Endothelial cell of umbilical vein (primary cell): ENCODE results near the gene ELAVL1. TPM values are rescaled to one million over a fixed set of nuclear protein-coding genes. Genes with fewer than 3 reads are reported as not detected.

Experiments used
- BruUV-seq: library from RNA; stranded (reverse); fragments of 400-500 nt; replicated peaks from 2 replicates; lab custom pipeline; 2021; lab: Mats Ljungman, UMichigan
- CTCF ChIA-PET: fragments of 300-600, 350-600 bp; sonication (Branson Sonifier 250); formaldehyde crosslinking; loops from one replicate; lab custom pipeline; 2021; ENCODE audit warnings: antibody characterized with exemption, inconsistent platforms; lab: Charles Lee
- POLR2A ChIA-PET: fragments of 300-600, 350-600 bp; sonication (Branson Sonifier 250); formaldehyde crosslinking; loops from one replicate; lab custom pipeline; 2021; ENCODE audit warnings: antibody characterized with exemption, inconsistent platforms; lab: Charles Lee
- DNase-seq: peaks from one replicate; pipeline ENCODE4 v3.0.0-alpha.2; 2011; ENCODE audit warnings: low read depth, low spot score
- FAIRE-seq: peaks from 2 replicates; lab custom pipeline; 2011; peaks lifted over from hg19 to GRCh38; lab: Jason Lieb, UNC
- H2AFZ ChIP-seq: 2 replicates; pipeline ENCODE4 v1.6.0; 2012; ENCODE audit warnings: low read depth, low read length, control low read depth, inconsistent platforms
- H3K27ac ChIP-seq: 2 replicates; pipeline ENCODE4 v1.5.1; 2011; ENCODE audit warnings: low read depth, mild to moderate bottlenecking, control low read depth, low read length, moderate library complexity; ENCODE audit not compliant: insufficient read depth
- H3K27me3 ChIP-seq, 2 experiments: 2 replicates each; pipeline versions ENCODE4 v1.6.0 to v1.6.1; 2011; ENCODE audit warnings: low read length in 2 of 2, mixed read lengths in 1 of 2; ENCODE audit not compliant: control insufficient read depth in 2 of 2, insufficient read depth in 2 of 2
- H3K36me3 ChIP-seq, 2 experiments: 2 replicates in 1 of 2; 3 replicates in 1 of 2; pipeline ENCODE4 v1.5.1; 2011; ENCODE audit warnings: low read length in 2 of 2, mild to moderate bottlenecking in 1 of 2, moderate library complexity in 1 of 2; ENCODE audit not compliant: control insufficient read depth in 2 of 2, insufficient read depth in 2 of 2; ENCODE audit errors: extremely low read depth in 1 of 2
- H3K4me1 ChIP-seq: 3 replicates; pipeline ENCODE4 v1.5.1; 2011; ENCODE audit warnings: mild to moderate bottlenecking, low read length; ENCODE audit not compliant: control insufficient read depth, insufficient read depth; ENCODE audit errors: extremely low read depth
- H3K4me2 ChIP-seq: 2 replicates; pipeline ENCODE4 v1.6.1; 2011; ENCODE audit warnings: low read length, control low read depth, mixed read lengths; ENCODE audit not compliant: insufficient read depth
- H3K4me3 ChIP-seq, 3 experiments: fragments of 200-600 bp in 1 of 3; sonication (generic), shearing (Covaris generic) in 1 of 3; replicated peaks in 1 of 3; 2 replicates each; pipeline ENCODE4 v1.5.1; 2011 to 2016; ENCODE audit warnings: control low read depth in 3 of 3, low read length in 3 of 3, mild to moderate bottlenecking in 2 of 3, inconsistent platforms in 1 of 3, low read depth in 1 of 3, moderate library complexity in 1 of 3; ENCODE audit not compliant: insufficient read depth in 1 of 3
- H3K79me2 ChIP-seq: 2 replicates; pipeline ENCODE4 v1.6.0; 2012; ENCODE audit warnings: low read length, inconsistent platforms; ENCODE audit not compliant: control insufficient read depth, insufficient read depth
- H3K9ac ChIP-seq: replicated peaks from 2 replicates; pipeline ENCODE3; 2011; ENCODE audit warnings: low read length, control low read depth; ENCODE audit not compliant: insufficient read depth; ENCODE audit errors: extremely low read depth
- H3K9me1 ChIP-seq: replicated peaks from 3 replicates; pipeline ENCODE4 v1.6.0; 2011; ENCODE audit warnings: mild to moderate bottlenecking, low read length; ENCODE audit not compliant: control insufficient read depth, insufficient read depth; ENCODE audit errors: extremely low read depth
- H3K9me3 ChIP-seq: replicated peaks from 2 replicates; pipeline ENCODE4 v1.5.1; 2012; ENCODE audit warnings: low read length, inconsistent platforms; ENCODE audit not compliant: control insufficient read depth, insufficient read depth
- H4K20me1 ChIP-seq: replicated peaks from 2 replicates; pipeline ENCODE3; 2011; ENCODE audit warnings: mild to moderate bottlenecking, low read length; ENCODE audit not compliant: control insufficient read depth, insufficient read depth; ENCODE audit errors: extremely low read depth
- CTCF ChIP-seq, 2 donors: IDR thresholded peaks; 1 replicate in 1 of 2; 2 replicates in 1 of 2; pipeline ENCODE4 v1.5.1; 2011; ENCODE audit warnings: low read length in 2 of 2, mild to moderate bottlenecking in 2 of 2, moderate library complexity in 2 of 2, control low read depth in 1 of 2, inconsistent platforms in 1 of 2, low read depth in 1 of 2; ENCODE audit not compliant: insufficient read depth in 1 of 2; ENCODE audit errors: extremely low read depth in 1 of 2
- EZH2 ChIP-seq: IDR thresholded peaks from 2 replicates; pipeline ENCODE4 v1.6.1; 2012; ENCODE audit warnings: borderline replicate concordance, low read depth, mild to moderate bottlenecking, moderate library complexity, low read length, inconsistent platforms; ENCODE audit not compliant: severe bottlenecking
- FOS ChIP-seq: IDR thresholded peaks from 2 replicates; pipeline ENCODE4 v1.6.1; 2011; ENCODE audit warnings: mild to moderate bottlenecking, low read length, moderate library complexity, borderline replicate concordance; ENCODE audit not compliant: insufficient read depth
- GATA2 ChIP-seq: IDR thresholded peaks from 2 replicates; pipeline ENCODE4 v1.7.0; 2011; ENCODE audit warnings: low read depth, mild to moderate bottlenecking, moderate library complexity, mixed read lengths, low read length; ENCODE audit not compliant: insufficient read length, insufficient read depth
- JUN ChIP-seq: IDR thresholded peaks from 2 replicates; pipeline ENCODE4 v1.6.1; 2011; ENCODE audit warnings: borderline replicate concordance, low read depth; ENCODE audit not compliant: insufficient read length, insufficient read depth
- MAX ChIP-seq: IDR thresholded peaks from 2 replicates; pipeline ENCODE4 v1.6.1; 2011; ENCODE audit not compliant: insufficient read depth, insufficient read length
- MYC ChIP-seq: IDR thresholded peaks from one replicate; pipeline ENCODE4 v1.6.1; 2011; ENCODE audit warnings: mild to moderate bottlenecking, low read depth, low read length
- POLR2A ChIP-seq: IDR thresholded peaks from 2 replicates; pipeline ENCODE4 v1.6.1; 2012; ENCODE audit warnings: low read depth, mild to moderate bottlenecking, control low read depth, low read length
- POLR2AphosphoS5 ChIP-seq: IDR thresholded peaks from 2 replicates; pipeline ENCODE4 v1.6.1; 2012; ENCODE audit warnings: low read depth, mild to moderate bottlenecking, control low read depth, low read length, moderate library complexity; ENCODE audit not compliant: insufficient read depth
- dilution Hi-C: fragments of 300-500 bp; cut with MboI; formaldehyde crosslinking; loops from one replicate; pipeline ENCODE4 v1.15.0; 2019; ENCODE audit warnings: low sequenced_read_pairs; ENCODE audit not compliant: extremely low pct_ligation_motif_present
- intact Hi-C: fragments of 100-400 bp; cut with micrococcal nuclease; formaldehyde crosslinking; loops from one replicate; pipeline ENCODE4 v1.10.0; 2022
- polyA plus RNA-seq, 4 experiments: library from polyadenylated mRNA; depleted of rRNA in 3 of 4; stranded (reverse) in 3 of 4; unstranded in 1 of 4; fragments of >200 nt; gene quantifications; 2 replicates each; pipeline versions ENCODE4 v1.2.1 to v1.2.3, GENCODE V29; 2011 to 2012; ENCODE audit warnings: missing spikeins in 1 of 4
- total RNA-seq: library from RNA; stranded (reverse); gene quantifications from 2 replicates; pipeline ENCODE4 v1.2.3, GENCODE V29; 2021

The ELAVL1 gene
- total and polyA plus RNA-seq, 2 donors (not counting 3 experiments of a cell fraction or from before 2014, with no cell fraction given): 46.8 to 134 TPM

GRCh38 chr19:7912697-7913564 is 92.5 kb downstream of the ELAVL1 start:
- no peak for DNase-seq
- Histone ChIP-seq H3K9me1 (no peaks in the 10 kb centered on the region), H3K4me2 (no peak overlapping the region), H3K36me3 (peaks cover 0 to 23% of the 10 kb centered on the region in 2 experiments), H3K4me1 (peaks cover 6% of the 10 kb centered on the region), H3K4me3 (no peak overlapping the region), H3K27ac (no peak overlapping the region), H3K79me2 (no peaks in the 10 kb centered on the region), H3K9me3 (no peaks in the 10 kb centered on the region), H3K27me3 (peaks cover 14 to 23% of the 10 kb centered on the region in 2 experiments), H3K9ac (no peak overlapping the region), H2AFZ (no peak overlapping the region), H4K20me1 (no peaks in the 10 kb centered on the region)
- ChIA-PET CTCF (interaction anchor here (0.9 kb wide), 1 partner anchor 44 kb away, joined by 3 read pairs; no protein-coding TSS in a partner anchor), POLR2A (no interaction called here)
- BruUV-seq: no TSS peak
- intact Hi-C loops: no loop called here
- dilution Hi-C loops: no loop called here
- TF ChIP-seq POLR2A: no peak
- TF ChIP-seq JUN: no peak
- TF ChIP-seq MYC: no peak
- no peak for TF ChIP-seq EZH2
- no peak for TF ChIP-seq CTCF (IDR thresholded peaks at IDR 0.05; ENCODE audit: extremely low read depth in 1 of 2, insufficient read depth in 1 of 2, low read depth in 1 of 2, low read length in 2 of 2)
- TF ChIP-seq GATA2: no peak
- no peak for TF ChIP-seq MAX
- TF ChIP-seq POLR2AphosphoS5: no peak
- TF ChIP-seq FOS: no peak
- FAIRE-seq: no peak
